ENCODE measurements around the gene SCARB1. TPM values are rescaled to one million over a fixed set of nuclear protein-coding genes. Genes with fewer than 3 reads are reported as not detected.

The SCARB1 gene
- total and polyA plus RNA-seq, 2 of the 13 experiments (the other 11 are each of a cell fraction or from before 2014, with no cell fraction given): 63.4 to 160 TPM

- TF ChIP-seq, protein P1, sequence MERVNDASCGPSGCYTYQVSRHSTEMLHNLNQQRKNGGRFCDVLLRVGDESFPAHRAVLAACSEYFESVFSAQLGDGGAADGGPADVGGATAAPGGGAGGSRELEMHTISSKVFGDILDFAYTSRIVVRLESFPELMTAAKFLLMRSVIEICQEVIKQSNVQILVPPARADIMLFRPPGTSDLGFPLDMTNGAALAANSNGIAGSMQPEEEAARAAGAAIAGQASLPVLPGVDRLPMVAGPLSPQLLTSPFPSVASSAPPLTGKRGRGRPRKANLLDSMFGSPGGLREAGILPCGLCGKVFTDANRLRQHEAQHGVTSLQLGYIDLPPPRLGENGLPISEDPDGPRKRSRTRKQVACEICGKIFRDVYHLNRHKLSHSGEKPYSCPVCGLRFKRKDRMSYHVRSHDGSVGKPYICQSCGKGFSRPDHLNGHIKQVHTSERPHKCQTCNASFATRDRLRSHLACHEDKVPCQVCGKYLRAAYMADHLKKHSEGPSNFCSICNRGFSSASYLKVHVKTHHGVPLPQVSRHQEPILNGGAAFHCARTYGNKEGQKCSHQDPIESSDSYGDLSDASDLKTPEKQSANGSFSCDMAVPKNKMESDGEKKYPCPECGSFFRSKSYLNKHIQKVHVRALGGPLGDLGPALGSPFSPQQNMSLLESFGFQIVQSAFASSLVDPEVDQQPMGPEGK (CRISPR knock-in tag; IDR thresholded peaks at IDR 0.05): peak; percentile 92
- TF ChIP-seq DR1 (CRISPR knock-in tag; IDR thresholded peaks at IDR 0.05) (no peak), HDAC6 (IDR thresholded peaks at IDR 0.05; ENCODE audit: low read depth, low read length) (no peak), MLLT10 (CRISPR knock-in tag; IDR thresholded peaks at IDR 0.05) (no peak), ZNF574 (CRISPR knock-in tag; IDR thresholded peaks at IDR 0.05) (peak; percentile 85), RFX1 (IDR thresholded peaks at IDR 0.05) (no peak), RAD21 (CRISPR knock-in tag; IDR thresholded peaks at IDR 0.05) (peak; percentile 51; the same call in 1 of the 2 replicates), LCORL (IDR thresholded peaks at IDR 0.05) (no peak), LCORL (CRISPR knock-in tag; IDR thresholded peaks at IDR 0.05) (peak; percentile 88), SNAPC4 (CRISPR knock-in tag; IDR thresholded peaks at IDR 0.05) (no peak), ZNF34 (CRISPR knock-in tag; IDR thresholded peaks at IDR 0.05; ENCODE audit: borderline replicate concordance) (no peak; the same call in 1 of the 2 replicates), STAT5B (CRISPR knock-in tag; IDR thresholded peaks at IDR 0.05) (no peak)
- TF ChIP-seq, protein P2, sequence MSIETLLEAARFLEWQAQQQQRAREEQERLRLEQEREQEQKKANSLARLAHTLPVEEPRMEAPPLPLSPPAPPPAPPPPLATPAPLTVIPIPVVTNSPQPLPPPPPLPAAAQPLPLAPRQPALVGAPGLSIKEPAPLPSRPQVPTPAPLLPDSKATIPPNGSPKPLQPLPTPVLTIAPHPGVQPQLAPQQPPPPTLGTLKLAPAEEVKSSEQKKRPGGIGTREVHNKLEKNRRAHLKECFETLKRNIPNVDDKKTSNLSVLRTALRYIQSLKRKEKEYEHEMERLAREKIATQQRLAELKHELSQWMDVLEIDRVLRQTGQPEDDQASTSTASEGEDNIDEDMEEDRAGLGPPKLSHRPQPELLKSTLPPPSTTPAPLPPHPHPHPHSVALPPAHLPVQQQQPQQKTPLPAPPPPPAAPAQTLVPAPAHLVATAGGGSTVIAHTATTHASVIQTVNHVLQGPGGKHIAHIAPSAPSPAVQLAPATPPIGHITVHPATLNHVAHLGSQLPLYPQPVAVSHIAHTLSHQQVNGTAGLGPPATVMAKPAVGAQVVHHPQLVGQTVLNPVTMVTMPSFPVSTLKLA (IDR thresholded peaks at IDR 0.05): no peak
- TF ChIP-seq, protein P3, sequence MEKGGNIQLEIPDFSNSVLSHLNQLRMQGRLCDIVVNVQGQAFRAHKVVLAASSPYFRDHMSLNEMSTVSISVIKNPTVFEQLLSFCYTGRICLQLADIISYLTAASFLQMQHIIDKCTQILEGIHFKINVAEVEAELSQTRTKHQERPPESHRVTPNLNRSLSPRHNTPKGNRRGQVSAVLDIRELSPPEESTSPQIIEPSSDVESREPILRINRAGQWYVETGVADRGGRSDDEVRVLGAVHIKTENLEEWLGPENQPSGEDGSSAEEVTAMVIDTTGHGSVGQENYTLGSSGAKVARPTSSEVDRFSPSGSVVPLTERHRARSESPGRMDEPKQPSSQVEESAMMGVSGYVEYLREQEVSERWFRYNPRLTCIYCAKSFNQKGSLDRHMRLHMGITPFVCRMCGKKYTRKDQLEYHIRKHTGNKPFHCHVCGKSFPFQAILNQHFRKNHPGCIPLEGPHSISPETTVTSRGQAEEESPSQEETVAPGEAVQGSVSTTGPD (CRISPR knock-in tag; IDR thresholded peaks at IDR 0.05): peak; percentile 55
- TF ChIP-seq, protein P4, sequence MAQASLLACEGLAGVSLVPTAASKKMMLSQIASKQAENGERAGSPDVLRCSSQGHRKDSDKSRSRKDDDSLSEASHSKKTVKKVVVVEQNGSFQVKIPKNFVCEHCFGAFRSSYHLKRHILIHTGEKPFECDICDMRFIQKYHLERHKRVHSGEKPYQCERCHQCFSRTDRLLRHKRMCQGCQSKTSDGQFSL (CRISPR knock-in tag; IDR thresholded peaks at IDR 0.05): no peak
Measured at GRCh38 chr12:124852329-124852831, 11.3 kb downstream of the SCARB1 start (continued).
